NCI-H446 treated with DMSO at 0.1 percent for 48 hours (cell line): Measurements from ENCODE around the gene PCDHB5.
A peak's percentile ranks its signal among the peaks of the same experiment; 100 is the strongest.
"Not testable (repeated sequence)": the region's sequence is repeated elsewhere in the genome, so short reads cannot be mapped to it uniquely, and the experiment has no call there.

ENCODE experiments used
- DNase-seq: peaks from one replicate; lab custom pipeline; 2025; lab: John Stamatoyannopoulos, UW

Gene PCDHB5

GRCh38 chr5:141135030-141135717 lies at the start of gene PCDHB5:
Gene PCDHB5, plus strand, starts transcription at chr5:141135206. Its CDS starts 229 bp downstream, at chr5:141135435.
- DNase-seq, result peak; percentile 8

- peak; percentile 64 for DNase-seq
Observed at GRCh38 chr5:141094481-141095262, 40.3 kb upstream of the PCDHB5 start, which contains the start of gene PCDHB2. Gene PCDHB2, plus strand, starts transcription at chr5:141094615. Its CDS starts 176 bp downstream, at chr5:141094791.

GRCh38 chr5:141095263-141095641 lies 39.8 kb upstream of the PCDHB5 start:
- no peak for DNase-seq

- DNase-seq, result not testable (repeated sequence)
Observed at GRCh38 chr5:141096181-141096580, 38.8 kb upstream of the PCDHB5 start.

- DNase-seq, result not testable (repeated sequence)
Observed at GRCh38 chr5:141096586-141096985, 38.4 kb upstream of the PCDHB5 start.

- no peak for DNase-seq
Observed at GRCh38 chr5:141100243-141100805, 34.7 kb upstream of the PCDHB5 start, which contains the start of gene PCDHB3. Gene PCDHB3, plus strand, starts transcription at chr5:141100473. Its CDS starts 177 bp downstream, at chr5:141100650.

- DNase-seq, result no peak
Observed at GRCh38 chr5:141101059-141101458, 33.9 kb upstream of the PCDHB5 start.

- DNase-seq, result not testable (repeated sequence)
Observed at GRCh38 chr5:141102070-141102469, 32.9 kb upstream of the PCDHB5 start.

GRCh38 chr5:141102471-141102870 lies 32.5 kb upstream of the PCDHB5 start:
- not testable (repeated sequence) for DNase-seq

GRCh38 chr5:141105350-141105749 lies 29.7 kb upstream of the PCDHB5 start:
- no peak for DNase-seq

- no peak for DNase-seq
Observed at GRCh38 chr5:141119250-141119649, 15.8 kb upstream of the PCDHB5 start.

GRCh38 chr5:141121563-141121962 lies 13.4 kb upstream of the PCDHB5 start, which contains the start of gene PCDHB4:
Gene PCDHB4, plus strand, starts transcription at chr5:141121818. Its CDS starts 181 bp downstream, at chr5:141121999.
- DNase-seq, result no peak

- no peak for DNase-seq
Observed at GRCh38 chr5:141121985-141122384, 13.0 kb upstream of the PCDHB5 start.

GRCh38 chr5:141123396-141124135 lies 11.4 kb upstream of the PCDHB5 start:
- not testable (repeated sequence) for DNase-seq

GRCh38 chr5:141127305-141127704 lies 7.7 kb upstream of the PCDHB5 start:
- no peak for DNase-seq

GRCh38 chr5:141135718-141136266 lies 786 bp downstream of the PCDHB5 start:
- no peak for DNase-seq

- DNase-seq, result not testable (repeated sequence)
Observed at GRCh38 chr5:141137346-141137745, 2.3 kb downstream of the PCDHB5 start.

- peak; percentile 11 for DNase-seq
Observed at GRCh38 chr5:141149812-141150211, 14.8 kb downstream of the PCDHB5 start, which contains the start of gene PCDHB6. Gene PCDHB6, plus strand, starts transcription at chr5:141150057. Its CDS starts 201 bp downstream, at chr5:141150258.

- no peak for DNase-seq
Observed at GRCh38 chr5:141150224-141150992, 15.4 kb downstream of the PCDHB5 start.

- no peak for DNase-seq
Observed at GRCh38 chr5:141150993-141151325, 16.0 kb downstream of the PCDHB5 start.

- DNase-seq, result not testable (repeated sequence)
Observed at GRCh38 chr5:141151632-141152031, 16.6 kb downstream of the PCDHB5 start.
